ENCODE data around the gene EBF4.

The EBF4 gene, protein sequence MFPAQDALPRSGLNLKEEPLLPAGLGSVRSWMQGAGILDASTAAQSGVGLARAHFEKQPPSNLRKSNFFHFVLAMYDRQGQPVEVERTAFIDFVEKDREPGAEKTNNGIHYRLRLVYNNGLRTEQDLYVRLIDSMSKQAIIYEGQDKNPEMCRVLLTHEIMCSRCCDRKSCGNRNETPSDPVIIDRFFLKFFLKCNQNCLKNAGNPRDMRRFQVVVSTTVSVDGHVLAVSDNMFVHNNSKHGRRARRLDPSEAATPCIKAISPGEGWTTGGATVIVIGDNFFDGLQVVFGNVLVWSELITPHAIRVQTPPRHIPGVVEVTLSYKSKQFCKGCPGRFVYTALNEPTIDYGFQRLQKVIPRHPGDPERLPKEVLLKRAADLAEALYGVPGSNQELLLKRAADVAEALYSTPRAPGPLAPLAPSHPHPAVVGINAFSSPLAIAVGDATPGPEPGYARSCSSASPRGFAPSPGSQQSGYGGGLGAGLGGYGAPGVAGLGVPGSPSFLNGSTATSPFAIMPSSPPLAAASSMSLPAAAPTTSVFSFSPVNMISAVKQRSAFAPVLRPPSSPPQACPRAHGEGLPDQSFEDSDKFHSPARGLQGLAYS

DNA sequence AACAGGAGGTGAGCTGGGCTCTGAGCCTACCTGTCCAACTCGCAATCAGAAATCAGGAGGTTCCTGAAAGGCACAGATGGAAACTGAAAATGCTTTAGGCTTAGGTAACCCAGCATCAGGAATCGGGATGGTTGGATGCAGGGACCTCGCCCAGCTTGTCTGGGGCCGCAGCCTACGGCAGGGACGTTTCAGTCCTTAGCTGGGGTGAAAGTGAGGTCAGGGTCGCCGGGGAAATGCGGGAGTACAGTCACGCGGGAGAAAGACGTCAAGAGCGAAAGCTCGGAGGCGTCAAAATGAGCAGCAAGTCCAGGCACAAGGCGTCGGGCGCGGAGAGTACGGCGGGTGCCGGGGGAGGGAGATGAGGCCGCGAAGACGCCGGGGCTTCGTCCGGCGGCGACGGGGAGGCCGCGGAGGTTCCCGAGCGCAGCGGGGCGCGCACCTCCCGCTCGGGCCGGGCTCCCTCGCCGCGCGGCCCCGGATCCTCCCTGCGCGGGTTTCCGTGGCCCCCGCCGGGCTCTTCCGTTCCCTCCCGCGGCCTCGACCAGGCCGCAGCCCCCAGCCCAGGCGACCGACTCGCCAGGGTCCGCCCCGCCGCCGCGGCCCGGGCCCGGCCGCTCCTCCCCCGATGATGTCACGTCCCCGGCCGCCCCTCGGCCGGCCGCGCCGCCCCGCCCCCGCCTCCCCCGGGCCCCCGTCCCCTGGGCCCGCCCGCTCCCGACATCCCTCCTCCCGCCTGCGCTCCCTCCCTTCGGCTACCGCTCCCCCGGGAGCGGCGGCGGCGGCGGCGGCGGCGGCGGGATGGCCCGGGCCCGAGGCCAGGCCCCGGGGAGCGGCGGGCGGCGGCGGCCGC lies at the start of gene EBF4:
TSS of gene EBF4 (plus strand) at position 745 of the 850 bp plus-strand sequence. CDS start 866 bp downstream, outside the sequence.
- DNase-seq (ENCODE audit: low spot score): peak; percentile 82

DNA sequence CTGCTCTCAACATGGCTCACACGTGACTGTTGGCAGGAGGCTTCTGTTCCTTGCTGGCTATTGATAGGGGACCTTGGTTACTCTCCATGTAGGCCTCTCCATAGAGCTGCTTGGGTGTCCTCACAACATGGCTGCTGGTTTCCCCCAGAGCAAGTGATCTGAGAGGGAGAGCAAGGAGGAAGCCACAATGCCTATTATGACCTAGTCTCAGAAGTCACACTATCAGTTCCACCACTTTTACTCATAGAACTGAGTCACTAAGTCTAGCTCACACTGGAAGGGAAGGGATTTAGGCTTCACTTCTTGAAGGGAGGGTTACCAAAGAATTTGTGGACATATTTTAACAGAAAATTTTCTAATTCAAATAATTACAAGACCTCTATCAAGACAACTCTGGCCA lies 48.9 kb upstream of the EBF4 start:
- DNase-seq (ENCODE audit: low spot score): no peak

DNA sequence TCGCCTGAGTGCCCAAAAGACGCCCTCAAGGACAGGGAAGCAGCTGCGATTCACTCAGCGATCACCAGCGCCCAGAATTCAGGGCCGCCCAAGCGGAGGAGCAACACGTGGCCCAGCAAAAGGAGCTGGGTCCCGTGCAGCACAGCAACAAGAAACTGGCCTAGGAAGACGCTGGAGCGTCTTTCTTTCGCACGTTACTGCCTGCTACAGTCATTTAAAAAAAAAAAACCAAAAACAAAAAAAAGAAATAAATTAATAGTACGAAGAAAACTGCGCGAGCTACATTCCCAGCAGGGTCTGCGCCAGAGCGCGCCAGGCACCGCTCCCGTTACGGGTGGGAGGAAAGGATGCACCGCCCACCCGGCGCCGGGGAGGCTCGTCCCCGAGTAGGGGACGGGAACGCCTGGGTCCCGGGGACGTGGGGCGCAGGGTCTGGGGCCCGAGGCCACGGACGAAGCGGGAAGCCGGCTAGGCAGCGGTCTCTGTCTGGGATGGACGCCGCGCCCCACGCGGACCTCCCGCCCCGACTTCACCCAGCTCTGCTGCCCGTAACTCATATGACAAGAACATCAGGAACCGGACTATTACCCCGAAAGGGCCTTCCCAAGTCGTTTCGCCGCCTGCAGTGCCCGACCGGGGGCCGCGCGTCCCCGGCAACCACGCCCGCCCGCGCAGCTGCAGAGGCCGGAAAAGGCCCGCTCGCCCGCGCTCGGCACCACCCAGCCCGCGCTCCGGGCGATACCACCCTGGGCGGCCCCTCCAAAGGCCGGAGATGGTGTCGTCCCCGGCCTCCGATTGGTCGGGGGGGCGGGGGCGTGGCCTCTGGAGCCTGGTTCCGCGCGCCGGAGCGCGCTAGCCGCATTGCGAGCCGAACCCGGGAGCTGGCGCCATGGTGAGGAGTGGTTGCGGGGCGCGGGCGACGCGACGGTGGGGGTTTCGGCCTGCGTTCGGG lies 40.5 kb upstream of the EBF4 start, which contains the start of gene NOP56:
TSS of gene NOP56 (plus strand) at position 861 of the 952 bp plus-strand sequence. CDS start at position 890, 29 bp downstream.
- peak; percentile 98 for DNase-seq (ENCODE audit: low spot score)

DNA sequence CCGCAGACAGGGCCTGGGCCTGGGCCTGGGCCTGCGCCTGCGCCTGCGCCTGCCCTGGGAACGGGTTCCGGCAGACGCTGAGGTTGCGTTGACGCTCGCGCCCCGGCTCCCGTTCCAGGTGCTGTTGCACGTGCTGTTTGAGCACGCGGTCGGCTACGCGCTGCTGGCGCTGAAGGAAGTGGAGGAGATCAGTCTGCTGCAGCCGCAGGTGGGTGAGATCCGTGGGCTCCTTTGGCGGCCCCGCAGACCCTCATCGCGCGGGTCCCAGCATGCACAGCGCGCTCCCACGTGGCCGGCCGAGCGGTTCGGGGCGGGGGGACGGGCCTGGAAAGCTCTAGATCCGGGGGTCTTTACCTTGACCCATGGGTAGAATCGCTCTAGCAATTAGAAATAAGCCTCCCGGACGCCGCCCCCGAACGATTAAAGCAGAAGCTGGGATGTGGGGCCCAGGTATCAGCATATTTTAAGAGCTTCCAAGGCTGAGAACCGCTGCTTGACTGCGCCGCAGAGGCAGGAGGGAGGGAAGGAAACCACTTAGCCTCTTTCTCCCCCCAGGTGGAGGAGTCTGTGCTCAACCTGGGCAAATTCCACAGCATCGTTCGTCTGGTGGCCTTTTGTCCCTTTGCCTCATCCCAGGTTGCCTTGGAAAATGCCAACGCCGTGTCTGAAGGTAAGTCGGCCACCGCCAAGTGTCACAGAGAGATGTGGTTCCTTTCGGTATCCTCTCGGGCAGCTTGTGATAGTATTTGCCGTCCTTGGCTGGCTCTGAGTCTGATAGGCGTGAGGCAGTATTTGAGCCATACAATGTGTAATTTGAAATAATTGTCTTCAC lies 39.6 kb upstream of the EBF4 start:
- DNase-seq (ENCODE audit: low spot score): peak; percentile 44

DNA sequence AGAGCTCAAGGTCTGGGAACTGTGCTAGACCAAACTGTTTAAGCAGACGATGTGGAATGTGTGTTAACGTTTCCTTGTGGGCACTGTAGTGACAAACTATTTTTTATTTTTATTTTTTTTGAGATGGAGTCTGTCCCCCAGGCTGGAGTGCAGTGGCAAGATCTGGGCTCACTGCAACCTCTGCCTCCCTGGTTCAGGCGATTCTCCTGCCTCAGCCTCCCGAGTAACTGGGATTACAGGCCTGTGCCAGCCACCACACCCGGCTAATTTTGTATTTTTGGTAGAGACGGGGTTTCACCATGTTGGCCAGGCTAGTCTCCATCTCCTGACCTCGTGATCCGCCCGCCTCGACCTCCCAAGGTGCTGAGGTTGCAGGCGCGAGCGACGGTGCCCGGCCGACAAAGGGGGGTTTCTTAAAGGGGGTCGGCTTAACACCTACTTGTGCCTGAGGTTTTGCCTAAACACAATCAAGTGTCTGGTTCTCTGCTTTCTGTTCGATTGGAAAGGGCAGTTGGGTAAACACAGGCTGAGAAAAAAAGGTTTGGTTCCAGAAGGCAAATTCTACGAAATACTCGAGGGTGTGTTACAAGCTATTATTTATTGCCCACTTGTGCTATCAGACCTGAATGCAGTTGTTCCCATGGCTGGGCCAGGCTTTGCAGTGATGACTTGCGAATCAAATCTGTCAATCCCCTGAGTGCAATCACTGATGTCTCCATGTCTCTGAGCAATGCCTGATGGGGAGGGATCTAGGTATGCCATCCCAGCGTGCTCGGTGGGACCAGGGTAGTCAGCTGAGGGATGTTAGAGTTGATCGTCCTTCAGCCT lies 38.8 kb upstream of the EBF4 start:
- no peak for DNase-seq (ENCODE audit: low spot score)

DNA sequence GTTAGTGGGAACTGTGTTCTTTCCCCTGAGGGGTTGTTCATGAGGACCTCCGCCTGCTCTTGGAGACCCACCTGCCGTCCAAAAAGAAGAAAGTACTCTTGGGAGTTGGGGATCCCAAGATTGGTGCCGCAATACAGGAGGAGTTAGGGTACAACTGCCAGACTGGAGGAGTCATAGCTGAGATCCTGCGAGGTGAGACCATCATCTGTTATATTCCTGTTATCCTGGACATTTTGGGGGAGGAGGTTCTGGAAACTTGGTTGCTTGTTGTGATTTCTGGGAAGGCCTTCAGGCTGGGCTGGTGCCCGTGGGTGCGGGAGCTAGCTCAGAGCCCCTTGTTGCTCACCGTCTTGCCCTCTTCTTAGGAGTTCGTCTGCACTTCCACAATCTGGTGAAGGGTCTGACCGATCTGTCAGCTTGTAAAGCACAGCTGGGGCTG lies 38.2 kb upstream of the EBF4 start:
- DNase-seq (ENCODE audit: low spot score): no peak

DNA sequence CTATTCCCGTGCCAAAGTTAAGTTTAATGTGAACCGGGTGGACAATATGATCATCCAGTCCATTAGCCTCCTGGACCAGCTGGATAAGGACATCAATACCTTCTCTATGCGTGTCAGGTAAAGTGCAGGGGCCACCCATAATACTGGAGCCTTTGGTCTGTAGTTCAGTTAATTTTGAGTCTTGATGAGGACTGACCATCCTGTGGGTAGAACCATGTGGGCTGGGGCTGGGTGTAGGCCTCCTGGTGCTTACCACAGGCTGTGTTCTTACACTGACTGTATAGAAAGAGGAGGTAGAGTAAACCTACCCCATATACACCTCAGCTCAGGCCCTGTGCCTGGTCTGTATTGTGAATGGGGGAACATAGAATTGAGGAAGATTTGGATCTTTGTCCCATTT lies 37.7 kb upstream of the EBF4 start:
- no peak for DNase-seq (ENCODE audit: low spot score)

DNA sequence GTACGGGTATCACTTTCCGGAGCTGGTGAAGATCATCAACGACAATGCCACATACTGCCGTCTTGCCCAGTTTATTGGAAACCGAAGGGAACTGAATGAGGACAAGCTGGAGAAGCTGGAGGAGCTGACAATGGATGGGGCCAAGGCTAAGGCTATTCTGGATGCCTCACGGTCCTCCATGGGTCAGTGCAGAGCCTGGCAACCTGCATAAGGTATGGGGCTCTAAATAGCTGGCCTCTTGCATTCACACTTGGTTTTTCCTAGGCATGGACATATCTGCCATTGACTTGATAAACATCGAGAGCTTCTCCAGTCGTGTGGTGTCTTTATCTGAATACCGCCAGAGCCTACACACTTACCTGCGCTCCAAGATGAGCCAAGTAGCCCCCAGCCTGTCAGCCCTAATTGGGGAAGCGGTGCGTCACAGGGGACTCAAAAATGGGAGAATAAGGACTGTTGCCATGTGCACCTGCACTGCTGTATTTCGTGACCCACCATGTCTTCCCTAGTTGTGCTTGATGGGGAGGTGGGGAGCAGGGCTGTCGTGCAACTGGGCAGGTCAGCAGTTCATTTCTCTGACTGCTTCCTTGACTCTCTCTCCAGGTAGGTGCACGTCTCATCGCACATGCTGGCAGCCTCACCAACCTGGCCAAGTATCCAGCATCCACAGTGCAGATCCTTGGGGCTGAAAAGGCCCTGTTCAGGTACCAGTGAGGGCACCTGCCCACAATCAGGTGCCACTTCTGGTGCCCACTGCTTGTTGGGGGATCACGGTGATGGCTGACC lies 37.1 kb upstream of the EBF4 start:
- DNase-seq (ENCODE audit: low spot score): no peak

DNA sequence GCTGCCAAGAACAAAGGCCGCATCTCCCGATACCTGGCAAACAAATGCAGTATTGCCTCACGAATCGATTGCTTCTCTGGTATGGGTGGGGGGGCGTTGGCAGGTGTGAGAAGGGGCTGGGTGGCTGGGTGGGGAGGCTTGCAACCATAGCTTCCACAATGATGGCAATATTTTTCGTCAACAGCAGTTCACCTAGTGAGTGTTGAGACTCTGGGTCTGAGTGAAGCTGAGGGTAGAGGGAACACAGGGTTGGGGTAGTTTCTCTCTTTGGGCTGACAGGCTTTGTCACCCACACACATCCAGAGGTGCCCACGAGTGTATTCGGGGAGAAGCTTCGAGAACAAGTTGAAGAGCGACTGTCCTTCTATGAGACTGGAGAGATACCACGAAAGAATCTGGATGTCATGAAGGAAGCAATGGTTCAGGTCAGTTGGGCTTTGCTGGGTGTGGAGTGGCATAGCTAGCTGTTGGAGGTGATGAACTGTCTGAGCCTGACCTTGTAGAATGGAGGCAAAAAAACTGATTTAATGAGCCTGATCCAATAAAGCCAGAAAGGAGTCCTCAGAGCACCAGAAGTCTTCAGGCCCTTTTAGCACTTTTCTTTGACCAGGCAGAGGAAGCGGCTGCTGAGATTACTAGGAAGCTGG lies 36.0 kb upstream of the EBF4 start:
- DNase-seq (ENCODE audit: low spot score): no peak

DNA sequence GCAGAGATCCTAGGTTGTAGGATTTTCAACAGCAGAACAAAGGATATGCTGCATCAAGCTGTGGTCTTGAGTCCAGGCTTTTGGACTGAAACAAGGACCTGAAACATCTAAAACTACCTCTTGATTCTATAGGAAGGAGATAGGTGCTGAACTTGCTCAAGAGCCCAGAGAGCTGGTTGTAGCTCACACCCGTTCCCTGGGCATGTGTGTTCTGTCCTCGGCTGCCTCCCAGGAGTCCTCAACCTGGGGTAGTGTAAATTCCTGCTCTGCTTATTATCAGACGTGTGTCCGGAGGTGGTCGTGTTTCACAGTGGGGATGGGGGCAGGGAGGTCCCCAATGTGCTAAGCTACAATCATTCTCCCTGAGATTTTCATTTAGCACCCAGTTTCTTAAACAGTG lies 35.3 kb upstream of the EBF4 start:
- no peak for DNase-seq (ENCODE audit: low spot score)

DNA sequence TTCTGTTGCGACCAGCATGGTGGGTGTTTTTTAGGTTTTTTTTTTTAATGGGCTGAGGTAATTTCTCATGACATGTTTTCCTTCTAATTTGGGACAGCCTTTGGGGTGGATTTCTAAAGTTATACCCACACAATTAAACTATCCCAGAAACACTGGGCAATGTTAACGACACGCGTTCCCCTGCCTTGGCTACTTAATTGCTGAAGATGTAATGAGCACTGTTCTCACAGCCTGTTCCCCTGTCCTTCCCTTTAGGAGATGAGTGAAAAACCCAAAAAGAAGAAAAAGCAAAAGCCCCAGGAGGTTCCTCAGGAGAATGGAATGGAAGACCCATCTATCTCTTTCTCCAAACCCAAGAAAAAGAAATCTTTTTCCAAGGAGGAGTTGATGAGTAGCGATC lies 34.9 kb upstream of the EBF4 start:
- DNase-seq (ENCODE audit: low spot score): no peak

DNA sequence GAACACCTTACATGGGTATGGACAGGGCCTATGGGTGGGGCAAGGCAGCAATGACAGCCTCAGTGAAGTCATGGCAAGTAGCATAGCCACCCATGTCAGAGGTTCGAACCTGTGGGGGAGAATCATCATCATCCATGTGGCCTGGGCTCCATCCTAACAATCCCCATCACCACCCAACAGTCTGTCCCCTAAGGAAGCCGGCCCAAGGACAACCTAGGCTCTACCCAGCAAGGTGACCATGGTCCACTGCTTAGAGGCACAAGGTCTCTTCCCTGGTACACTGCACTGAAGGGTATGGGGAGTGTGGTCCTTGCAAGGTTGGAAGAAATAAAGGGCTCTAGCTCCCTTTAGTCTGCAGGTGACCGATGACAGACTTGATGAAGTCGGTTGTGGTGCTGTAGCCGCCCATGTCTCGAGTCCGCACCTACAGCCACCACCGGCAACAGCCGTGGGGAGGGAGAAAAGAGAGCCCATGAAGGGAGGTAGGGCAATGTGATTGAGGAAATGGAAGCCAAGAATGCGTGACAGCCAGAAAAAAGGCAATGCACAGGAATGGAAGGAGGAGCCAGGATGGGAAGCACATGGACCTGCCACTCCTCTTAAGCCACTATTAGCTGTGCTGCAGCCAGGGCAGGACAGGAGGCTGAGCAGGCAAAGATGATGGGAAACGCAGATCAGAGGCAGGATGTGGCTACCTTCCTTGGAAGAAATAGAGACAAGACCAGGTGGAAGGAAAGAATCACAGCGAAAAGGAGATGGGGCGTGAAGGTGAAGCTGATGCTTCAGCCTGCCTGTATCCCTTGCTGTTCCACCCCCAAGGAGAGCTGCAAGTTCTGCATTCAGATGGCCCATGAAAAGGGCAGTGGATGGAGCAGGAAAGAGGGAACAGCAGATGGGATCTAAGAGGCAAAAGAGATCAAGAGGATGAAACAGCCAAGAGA lies 33.9 kb upstream of the EBF4 start:
- DNase-seq (ENCODE audit: low spot score): peak; percentile 17

DNA sequence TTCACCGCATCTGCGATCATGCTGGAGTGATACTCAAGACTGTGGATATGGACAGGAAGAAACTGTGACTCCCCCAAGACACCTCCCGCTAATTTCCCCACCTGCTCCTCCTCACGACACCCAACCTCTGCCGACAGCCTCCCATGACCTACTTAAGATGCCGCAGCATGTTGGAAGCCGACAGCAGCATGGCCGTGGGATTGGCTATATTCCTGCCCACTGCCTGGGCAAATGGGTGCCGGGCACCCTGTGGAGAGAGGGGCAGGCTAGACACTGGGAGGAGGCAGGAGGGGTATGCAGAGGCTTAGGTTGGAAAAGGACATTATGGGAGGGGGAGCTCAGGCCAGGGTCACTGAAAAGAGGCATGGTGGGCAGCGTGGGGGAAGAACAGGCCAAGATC lies 33.0 kb upstream of the EBF4 start:
- no peak for DNase-seq (ENCODE audit: low spot score)

DNA sequence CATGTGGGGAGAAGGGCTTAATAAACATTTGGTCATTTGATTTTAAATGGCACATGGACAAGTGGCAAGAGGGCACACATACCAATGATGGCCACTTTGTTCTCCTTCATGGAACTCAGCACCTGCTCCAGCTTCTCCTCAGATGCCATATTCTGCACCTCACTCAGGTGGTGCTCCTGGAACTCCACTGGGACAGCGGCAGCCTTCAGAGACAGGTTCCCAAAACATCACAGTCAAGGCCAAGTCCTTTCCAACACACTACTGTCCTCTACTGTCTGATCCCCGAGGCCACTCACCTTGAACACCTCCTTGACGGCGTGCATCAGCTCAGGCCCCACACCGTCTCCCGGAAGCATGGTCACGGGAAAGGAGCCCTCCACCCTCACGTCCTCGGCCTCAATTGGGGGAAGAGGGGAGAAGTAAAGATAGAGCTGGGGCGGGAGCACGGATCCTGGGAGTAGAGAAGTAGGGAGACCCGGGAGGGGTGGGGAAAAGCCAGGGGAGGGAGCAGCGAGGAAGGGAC lies 29.2 kb upstream of the EBF4 start:
- no peak for DNase-seq (ENCODE audit: low spot score)

DNA sequence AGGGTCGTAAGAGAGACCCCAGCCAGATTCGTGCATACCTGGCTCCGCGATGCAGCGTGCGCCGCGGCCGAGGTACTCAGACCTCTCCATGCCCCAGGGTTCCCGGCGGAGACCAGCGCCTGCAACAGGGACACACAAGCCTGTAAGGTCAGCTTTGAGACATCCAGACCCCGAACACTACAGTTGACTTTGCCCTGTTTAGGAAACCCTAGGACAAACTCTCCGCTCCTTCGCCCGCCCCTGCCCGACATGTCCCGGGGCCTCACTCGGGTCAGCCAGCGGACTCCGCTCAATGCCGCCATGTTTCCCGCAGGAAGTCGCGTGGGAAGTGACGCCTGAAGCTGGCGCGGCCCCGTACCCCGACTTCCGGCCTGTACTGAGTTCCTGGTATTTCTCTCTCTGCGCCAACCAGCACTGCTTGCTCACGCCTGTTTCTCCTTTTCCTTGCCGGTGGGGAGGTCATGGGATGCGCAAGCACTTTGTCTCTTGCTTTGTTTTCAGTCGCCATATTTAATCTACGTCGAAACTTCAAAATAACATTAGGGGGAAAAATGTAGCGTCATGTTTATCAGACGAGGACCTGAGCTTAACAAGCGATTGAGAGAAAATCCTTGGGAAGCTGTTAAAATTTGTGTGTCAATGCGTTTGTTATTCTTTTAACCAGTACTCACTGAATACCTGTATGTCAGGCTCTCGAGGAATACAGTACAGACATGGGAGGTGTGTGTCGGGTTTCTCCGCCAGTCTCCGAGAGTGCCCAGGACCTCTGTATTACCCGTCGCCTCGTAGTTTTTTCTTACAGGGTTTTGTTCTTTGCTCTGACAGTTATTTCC lies 28.5 kb upstream of the EBF4 start, which contains the start of gene IDH3B:
TSS of gene IDH3B (minus strand) at position 330 of the 833 bp plus-strand sequence. CDS start at position 302, 28 bp downstream.
- DNase-seq (ENCODE audit: low spot score): peak; percentile 92

DNA sequence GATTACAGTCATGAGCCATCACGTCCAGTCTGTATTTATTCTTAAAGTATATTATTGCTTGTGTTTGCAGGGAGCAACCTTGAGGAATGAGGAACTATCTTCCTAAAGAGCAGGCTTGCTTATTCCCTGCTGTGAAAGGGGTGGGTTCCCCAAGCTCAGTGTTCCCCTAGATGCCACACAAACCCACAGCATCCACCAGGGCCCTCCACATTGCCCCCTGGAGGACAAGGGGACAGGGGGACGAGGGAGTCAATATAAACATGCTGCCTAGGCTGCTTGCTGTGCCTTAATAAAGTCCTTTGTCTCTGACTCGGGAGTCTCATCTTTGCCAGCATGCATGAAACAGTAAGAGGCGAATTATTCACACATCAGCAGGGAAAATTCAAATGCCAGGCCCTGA lies 20.6 kb upstream of the EBF4 start:
- no peak for DNase-seq (ENCODE audit: low spot score)

Data from AG08396 (cell line).